ENCODE data around the gene ERC1. TPM values are rescaled to one million over a fixed set of nuclear protein-coding genes. Genes with fewer than 3 reads are reported as not detected.
A peak's percentile ranks its signal among the peaks of the same experiment; 100 is the strongest.

ERC1 gene
- total RNA-seq, 1 donor = 17.2 TPM

GRCh38 chr12:1280059-1280458, 289.0 kb downstream of the ERC1 start:
- no peak for DNase-seq (ENCODE audit: low read depth in 2 of 3, low spot score in 2 of 3)

DNA sequence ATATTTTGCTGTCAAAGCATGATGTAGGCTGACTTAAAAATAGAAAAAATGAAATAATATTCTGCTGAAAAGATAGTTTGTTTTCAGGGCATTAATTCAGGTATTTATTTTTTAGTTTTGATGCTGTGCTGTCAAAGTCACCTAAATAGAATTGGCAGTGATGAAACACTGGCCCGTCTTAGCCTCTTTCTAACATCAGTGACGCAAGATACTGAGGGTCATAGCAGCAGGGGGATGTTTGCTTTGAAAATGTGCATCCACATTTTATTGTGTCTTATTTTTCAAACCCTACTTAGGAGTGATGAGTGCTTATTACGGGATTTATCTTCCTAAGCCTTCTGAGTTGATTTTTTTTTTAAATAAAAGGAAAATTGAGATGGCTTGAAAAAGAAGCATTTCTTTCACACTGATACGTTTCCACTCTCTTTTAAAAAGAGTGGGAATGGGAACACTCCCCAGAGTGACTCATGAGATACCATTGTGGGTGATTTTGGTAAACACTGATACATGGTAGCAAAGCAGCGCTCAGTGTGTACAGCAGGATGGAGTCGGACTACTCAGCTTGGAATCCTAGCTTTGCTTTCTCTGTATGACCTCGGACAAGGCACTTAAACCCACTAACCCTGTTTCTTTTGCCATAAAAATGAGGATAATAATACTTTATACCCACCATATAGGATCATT, 290.8 kb downstream of the ERC1 start:
- DNase-seq (ENCODE audit: low read depth in 2 of 3, low spot score in 2 of 3) = no peak

DNA sequence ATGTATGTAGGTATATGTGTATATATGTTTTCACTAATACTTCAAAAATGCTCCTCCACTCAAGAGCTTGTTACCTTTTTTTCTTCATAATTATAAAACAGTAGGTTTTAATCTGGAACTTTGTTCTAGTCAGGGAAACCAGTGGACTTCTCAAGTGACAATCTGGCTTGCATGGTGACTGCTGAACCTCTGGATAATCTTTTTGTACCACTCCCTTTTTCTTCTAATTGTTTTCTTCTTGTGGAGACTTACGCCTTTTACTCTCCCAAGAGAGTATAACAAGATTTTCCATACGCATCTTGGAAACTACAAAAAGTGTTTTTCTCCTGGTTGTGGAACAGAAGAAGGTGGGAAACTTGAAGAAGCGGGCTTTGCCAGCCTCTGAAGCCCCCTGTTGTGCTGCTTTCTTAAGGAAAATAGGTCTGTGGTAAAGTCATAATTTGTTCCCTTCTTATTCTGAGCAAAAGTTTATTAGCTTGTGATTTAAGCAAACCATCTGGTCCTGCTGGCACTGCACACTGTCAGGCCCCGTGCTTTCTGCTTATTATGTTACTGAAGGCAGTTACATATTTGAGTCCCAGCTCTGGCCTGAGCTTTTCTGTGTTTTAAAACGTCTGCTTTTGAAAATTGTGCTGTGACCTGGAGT, 291.8 kb downstream of the ERC1 start:
- no peak for DNase-seq (ENCODE audit: low read depth in 2 of 3, low spot score in 2 of 3)

GRCh38 chr12:1283316-1283715, 292.3 kb downstream of the ERC1 start:
- DNase-seq (ENCODE audit: low read depth in 2 of 3, low spot score in 2 of 3) = no peak

GRCh38 chr12:1284611-1285010, 293.6 kb downstream of the ERC1 start:
- DNase-seq (ENCODE audit: low read depth in 2 of 3, low spot score in 2 of 3) = no peak

DNA sequence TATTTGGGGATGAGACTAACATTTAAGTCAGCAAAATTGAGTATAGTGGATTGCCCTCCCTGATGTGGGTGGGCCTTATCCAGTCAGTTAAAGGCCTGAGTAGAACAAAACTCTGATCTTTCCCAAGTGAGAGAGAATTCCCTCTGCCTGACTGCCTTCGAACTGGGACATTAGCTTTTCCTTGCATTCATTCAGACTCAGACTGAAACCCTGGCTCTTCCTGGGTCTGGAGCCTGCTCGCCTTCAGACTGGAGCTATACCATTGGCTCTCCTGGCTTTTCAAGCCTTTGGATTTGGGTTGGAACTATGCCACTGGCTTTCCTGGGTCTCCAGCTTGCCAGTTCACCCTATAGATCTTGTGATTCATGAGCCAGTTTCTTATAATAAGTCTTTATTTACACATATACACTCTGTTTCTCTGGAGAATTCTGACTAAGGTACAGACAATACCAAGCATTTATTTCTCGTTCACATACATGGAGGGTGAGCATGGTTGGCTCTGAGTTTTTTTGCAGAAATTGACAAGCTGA, 296.5 kb downstream of the ERC1 start:
- DNase-seq (ENCODE audit: low read depth in 2 of 3, low spot score in 2 of 3) = no peak

GRCh38 chr12:1288333-1288732, 297.3 kb downstream of the ERC1 start:
- no peak for DNase-seq (ENCODE audit: low read depth in 2 of 3, low spot score in 2 of 3)

DNA sequence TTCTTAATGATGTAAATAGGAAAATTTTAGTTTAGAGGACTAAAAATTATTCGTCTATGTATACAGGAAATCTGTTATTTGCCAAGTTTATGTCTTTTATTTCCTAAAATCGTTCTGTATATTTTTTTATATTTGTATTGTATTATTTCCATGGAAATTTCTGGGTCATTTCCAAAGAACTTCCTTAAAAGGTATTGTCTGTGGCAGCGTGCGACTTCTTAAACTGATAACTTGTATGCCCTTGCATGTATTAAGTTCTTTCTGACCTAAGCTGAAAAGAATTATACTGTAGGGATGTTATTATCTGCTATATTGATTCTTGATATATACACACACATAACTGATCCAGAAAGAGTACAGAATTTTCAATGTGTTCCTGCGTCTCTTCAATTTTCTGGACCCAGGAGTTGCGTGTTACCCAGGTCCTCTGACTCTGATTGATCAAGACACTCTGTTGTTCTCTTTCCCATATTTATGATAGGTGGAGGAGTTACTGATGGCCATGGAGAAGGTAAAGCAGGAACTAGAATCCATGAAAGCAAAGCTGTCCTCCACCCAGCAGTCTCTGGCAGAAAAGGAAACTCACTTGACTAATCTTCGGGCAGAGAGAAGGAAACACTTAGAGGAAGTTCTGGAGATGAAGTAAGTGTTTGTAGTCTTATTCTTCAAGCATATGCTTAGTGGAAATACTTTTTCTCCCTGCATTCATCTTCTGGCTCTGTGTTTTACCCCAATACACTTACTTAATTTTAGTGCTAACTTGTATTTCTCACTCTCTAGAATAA, 298.5 kb downstream of the ERC1 start:
- DNase-seq (ENCODE audit: low read depth in 2 of 3, low spot score in 2 of 3) = peak in 1 of 3 donors; percentile 23

DNA sequence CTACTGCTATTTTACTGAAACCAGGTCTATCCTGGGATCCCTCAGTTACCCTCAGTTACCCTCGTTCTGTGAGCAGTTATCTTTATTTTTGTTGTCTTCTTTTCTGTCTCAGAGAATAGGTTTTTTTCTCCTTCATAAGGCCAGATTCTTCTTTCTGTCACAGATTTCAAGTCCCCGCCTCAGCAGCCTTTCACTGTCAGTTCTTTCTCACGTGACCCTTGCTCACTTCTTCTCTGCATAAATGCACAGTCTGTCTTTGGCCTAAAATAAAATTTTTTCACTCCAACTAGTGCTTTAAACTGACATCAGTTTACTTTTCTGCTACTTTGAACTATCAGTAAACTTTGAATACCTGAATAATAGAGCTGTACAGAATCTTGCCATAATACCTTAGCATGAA, 299.7 kb downstream of the ERC1 start:
- no peak for DNase-seq (ENCODE audit: low read depth in 2 of 3, low spot score in 2 of 3)

DNA sequence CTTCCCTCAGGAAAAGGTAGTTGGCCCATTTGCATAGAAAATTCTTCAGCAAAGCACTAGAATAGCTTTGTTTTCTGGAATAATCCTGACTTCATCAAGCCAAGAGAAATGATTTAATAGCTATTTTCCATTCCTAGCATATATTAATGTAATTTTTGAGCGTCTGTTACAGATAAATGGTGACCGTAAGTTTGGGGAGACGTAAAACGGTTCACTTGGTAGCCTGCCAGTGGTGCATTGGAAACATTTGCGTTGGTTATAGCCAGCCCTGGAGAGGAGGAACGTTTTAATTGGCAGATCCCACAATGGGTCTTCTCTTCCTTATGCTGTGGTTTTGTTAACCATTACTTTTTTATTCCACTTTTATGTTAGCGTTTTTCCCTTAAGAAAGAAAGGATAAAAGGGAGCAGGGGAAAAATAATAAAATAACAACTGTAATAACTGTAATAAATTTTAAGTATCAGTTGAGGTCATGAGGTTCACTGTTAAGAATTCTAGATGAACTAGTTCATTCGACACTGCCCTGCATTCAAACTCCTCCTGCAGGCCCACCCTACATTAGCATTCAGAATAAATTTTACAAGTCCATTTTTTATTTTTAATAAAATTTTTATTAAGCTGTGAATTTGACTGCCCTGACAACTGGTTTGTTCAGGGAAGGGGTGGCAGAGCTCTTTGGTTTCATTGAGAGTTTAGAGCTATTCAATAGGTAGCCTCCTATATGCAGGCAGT, 300.7 kb downstream of the ERC1 start:
- DNase-seq (ENCODE audit: low read depth in 2 of 3, low spot score in 2 of 3) = no peak

- no peak for DNase-seq (ENCODE audit: low read depth in 2 of 3, low spot score in 2 of 3)
Observed at GRCh38 chr12:1293901-1294300, 302.9 kb downstream of the ERC1 start.

- no peak for DNase-seq (ENCODE audit: low read depth in 2 of 3, low spot score in 2 of 3)
Observed at GRCh38 chr12:1297206-1297605, 306.2 kb downstream of the ERC1 start.

DNA sequence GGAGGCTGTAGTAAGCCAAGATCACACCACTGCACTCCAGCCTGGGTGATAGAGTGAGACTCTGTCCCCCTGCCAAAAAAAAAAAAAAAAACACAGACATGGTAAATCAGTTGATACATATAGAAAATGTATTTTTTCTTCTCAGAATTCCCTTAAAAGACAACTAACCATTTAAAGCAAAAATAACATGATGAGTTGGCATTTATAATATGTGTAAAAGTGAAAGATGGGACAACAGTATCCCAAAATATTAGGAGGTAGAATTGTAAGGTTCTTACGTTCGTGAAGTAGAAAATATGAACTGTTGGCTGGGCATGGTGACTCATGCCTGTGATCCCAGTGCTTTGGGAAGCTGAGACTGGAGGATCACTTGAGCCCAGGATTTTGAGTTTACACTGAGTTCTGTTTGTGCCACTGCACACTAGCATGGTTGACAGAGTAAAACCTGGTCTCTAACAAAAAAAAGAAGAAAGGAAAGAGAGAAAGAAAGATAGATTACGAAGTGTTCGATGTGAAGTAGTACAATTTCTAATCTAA, 306.7 kb downstream of the ERC1 start:
- no peak for DNase-seq (ENCODE audit: low read depth in 2 of 3, low spot score in 2 of 3)

- no peak for DNase-seq (ENCODE audit: low read depth in 2 of 3, low spot score in 2 of 3)
Observed at GRCh38 chr12:1300460-1300859, 309.4 kb downstream of the ERC1 start.

GRCh38 chr12:1302201-1302870, 311.3 kb downstream of the ERC1 start:
- DNase-seq (ENCODE audit: low read depth in 2 of 3, low spot score in 2 of 3) = no peak

GRCh38 chr12:1305063-1305434, 314.0 kb downstream of the ERC1 start:
- no peak for DNase-seq (ENCODE audit: low read depth in 2 of 3, low spot score in 2 of 3)

- DNase-seq (ENCODE audit: low read depth in 2 of 3, low spot score in 2 of 3) = no peak
Observed at GRCh38 chr12:1305791-1306500, 314.9 kb downstream of the ERC1 start.

- no peak for DNase-seq (ENCODE audit: low read depth in 2 of 3, low spot score in 2 of 3)
Observed at GRCh38 chr12:1306817-1307216, 315.8 kb downstream of the ERC1 start.

DNA sequence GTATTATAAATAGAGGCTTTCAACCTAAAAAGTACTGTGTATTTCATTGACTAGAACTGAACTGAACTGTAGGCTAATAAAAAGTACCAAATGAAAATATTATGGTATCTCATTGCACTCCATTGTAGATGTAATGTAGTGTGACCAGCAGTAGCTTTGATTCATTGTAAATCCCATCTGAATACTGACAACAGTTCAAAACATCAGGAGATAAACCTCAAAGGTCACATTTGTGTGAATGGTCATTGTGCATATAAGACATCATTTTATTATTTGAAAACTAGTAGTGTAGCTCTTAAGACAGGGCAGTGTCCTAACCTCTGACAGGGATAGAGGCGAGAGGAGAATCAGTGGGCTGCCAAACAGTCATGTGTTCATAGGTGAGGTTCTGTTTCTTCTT, 316.8 kb downstream of the ERC1 start:
- no peak for DNase-seq (ENCODE audit: low read depth in 2 of 3, low spot score in 2 of 3)

- no peak for DNase-seq (ENCODE audit: low read depth in 2 of 3, low spot score in 2 of 3)
Observed at GRCh38 chr12:1309613-1310012, 318.6 kb downstream of the ERC1 start.
